Endothelial cell of umbilical vein (primary cell): ENCODE results near the gene PRCD.

Experiments used
- EZH2 ChIP-seq: IDR thresholded peaks from 2 replicates; pipeline ENCODE4 v1.6.1; 2012; ENCODE audit warnings: borderline replicate concordance, low read depth, mild to moderate bottlenecking, moderate library complexity, low read length, inconsistent platforms; ENCODE audit not compliant: severe bottlenecking
- POLR2AphosphoS5 ChIP-seq: IDR thresholded peaks from 2 replicates; pipeline ENCODE4 v1.6.1; 2012; ENCODE audit warnings: low read depth, mild to moderate bottlenecking, control low read depth, low read length, moderate library complexity; ENCODE audit not compliant: insufficient read depth

DNA sequence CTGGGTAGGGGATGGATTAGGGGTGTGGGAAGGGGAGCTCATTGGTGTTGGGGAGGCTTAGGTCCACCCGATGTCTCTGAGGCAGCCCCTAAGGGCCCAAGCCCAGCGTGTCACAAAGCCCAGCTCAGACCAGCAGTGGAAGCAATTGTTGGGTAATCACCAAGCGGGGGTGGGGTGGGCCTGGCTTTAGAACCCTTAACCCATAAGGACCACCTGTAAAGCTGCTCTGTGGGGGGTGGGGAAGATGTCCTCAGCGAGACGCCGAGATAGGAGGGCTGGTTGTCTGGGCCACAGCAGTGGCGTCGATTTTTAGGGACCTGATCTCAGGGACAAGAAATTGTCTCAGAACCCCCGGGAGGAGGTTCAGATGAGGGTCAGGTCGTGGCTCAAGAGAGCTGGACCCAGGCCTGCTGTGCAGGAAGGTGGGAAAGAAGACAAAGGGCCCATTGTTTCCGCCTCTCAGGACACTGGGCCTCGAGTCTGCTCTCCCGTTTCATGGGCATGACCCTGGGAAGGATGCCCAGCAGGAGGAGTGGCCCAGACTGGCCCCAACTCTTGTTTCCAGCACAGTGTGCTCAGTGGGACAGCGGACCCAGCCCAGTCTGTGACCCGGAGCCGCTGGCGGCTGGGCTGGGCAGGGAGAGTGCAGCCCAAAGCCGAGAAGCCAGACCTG, 29.9 kb downstream of the PRCD start:
- no peak for TF ChIP-seq EZH2
- TF ChIP-seq POLR2AphosphoS5, result no peak
